SU-DHL-6 (cell line): Measurements from ENCODE around the gene PRKCSH.

Experiments
- H2AFZ ChIP-seq: fragments of 200-600 bp; sonication (generic); 2 replicates; pipeline ENCODE4 v1.6.1; 2014; ENCODE audit warnings: low read depth, mild to moderate bottlenecking, moderate library complexity, mixed read lengths, antibody characterized with exemption, low read length; ENCODE audit not compliant: severe bottlenecking
- H3F3A ChIP-seq: fragments of 200-600 bp; shearing (Covaris generic); 2 replicates; pipeline ENCODE4 v1.6.0; 2016; ENCODE audit warnings: antibody characterized with exemption, mild to moderate bottlenecking; ENCODE audit not compliant: insufficient read depth
- H3K27ac ChIP-seq: fragments of 200-600 bp; sonication (generic); 2 replicates; pipeline ENCODE4 v1.5.1; 2016; ENCODE audit warnings: low read depth, mild to moderate bottlenecking, low read length, moderate library complexity, mixed read lengths
- H3K27me3 ChIP-seq: fragments of 200-600 bp; sonication (generic), shearing (Covaris generic); 2 replicates; pipeline ENCODE4 v1.6.0; 2014; ENCODE audit warnings: mild to moderate bottlenecking, low read length
- H3K36me3 ChIP-seq: fragments of 200-600 bp; sonication (generic); 2 replicates; pipeline ENCODE4 v1.6.1; 2014; ENCODE audit warnings: mild to moderate bottlenecking, low read length, mixed read lengths
- H3K4me2 ChIP-seq: fragments of 300-600, 200-600 bp; shearing (Covaris generic), sonication (generic); 2 replicates; pipeline ENCODE4 v1.6.0; 2014; ENCODE audit warnings: low read length, low read depth, mild to moderate bottlenecking; ENCODE audit not compliant: poor library complexity, severe bottlenecking
- H3K4me3 ChIP-seq: fragments of 200-600 bp; sonication (generic); 2 replicates; pipeline ENCODE4 v1.5.1; 2014; ENCODE audit warnings: antibody characterized with exemption, low read length, mild to moderate bottlenecking, mixed read lengths; ENCODE audit not compliant: insufficient read depth, poor library complexity, severe bottlenecking
- H3K79me2 ChIP-seq: fragments of 200-600 bp; sonication (generic); 2 replicates; pipeline ENCODE4 v1.6.1; 2014; ENCODE audit warnings: mild to moderate bottlenecking, low read length, moderate library complexity; ENCODE audit not compliant: insufficient read depth
- H3K9ac ChIP-seq: fragments of 200-600 bp; sonication (generic); 2 replicates; pipeline ENCODE4 v1.7.0; 2014; ENCODE audit warnings: mild to moderate bottlenecking, low read length
- H3K9me2 ChIP-seq: fragments of 200-600 bp; sonication (generic); replicated peaks from 2 replicates; pipeline ENCODE4 v1.6.1; 2014; ENCODE audit warnings: low read length; ENCODE audit not compliant: insufficient read depth
- H3K9me3 ChIP-seq: fragments of 200-600 bp; sonication (generic); 2 replicates; pipeline ENCODE4 v1.6.1; 2014; ENCODE audit warnings: low read length, mixed read lengths; ENCODE audit not compliant: insufficient read depth
- H4K20me1 ChIP-seq: fragments of 200-600 bp; sonication (generic); 2 replicates; pipeline ENCODE4 v1.6.1; 2014; ENCODE audit warnings: low read depth, mild to moderate bottlenecking, antibody characterized with exemption, low read length, moderate library complexity, mixed read lengths
- EZH2phosphoT487 ChIP-seq: fragments of 200-600 bp; sonication (generic), shearing (Covaris generic); conservative IDR thresholded peaks from 2 replicates; pipeline ENCODE4 v1.6.1; 2018; ENCODE audit warnings: mild to moderate bottlenecking, antibody characterized with exemption, low read length, moderate library complexity, mixed read lengths
- TF ChIP-seq, protein P1 (sequence below): fragments of 200-600 bp; sonication (generic); IDR thresholded peaks from one replicate; pipeline ENCODE4 v1.5.1; 2017; ENCODE audit warnings: antibody characterized with exemption, mild to moderate bottlenecking, low read length, moderate library complexity; ENCODE audit not compliant: insufficient read depth, poor library complexity, severe bottlenecking

The PRKCSH gene

DNA sequence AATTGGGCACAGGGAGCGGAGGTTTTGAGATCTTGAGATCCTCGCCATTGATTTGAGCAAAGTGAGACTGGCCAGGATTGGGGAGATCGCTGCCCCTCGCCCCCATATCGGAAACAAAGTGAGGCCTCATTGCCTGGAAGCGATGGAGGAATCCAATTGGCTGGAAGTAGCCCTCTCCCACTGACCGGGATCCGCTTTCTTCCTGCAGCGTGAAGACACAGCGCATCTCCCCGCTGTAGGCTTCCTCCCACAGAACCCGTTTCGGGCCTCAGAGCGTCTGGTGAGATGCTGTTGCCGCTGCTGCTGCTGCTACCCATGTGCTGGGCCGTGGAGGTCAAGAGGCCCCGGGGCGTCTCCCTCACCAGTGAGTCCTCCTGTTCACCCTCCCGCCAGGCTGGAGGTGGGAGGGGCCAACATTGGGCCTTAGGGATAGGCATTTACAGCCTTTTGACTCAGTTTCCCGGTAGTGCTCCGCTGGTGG is 438 bp downstream of the PRKCSH start:
- Histone ChIP-seq H3K9ac (peak overlapping the region; percentile 80), H3K4me2 (peak overlapping the region; percentile 71), H3K9me2 (no peaks in the 10 kb centered on the region), H4K20me1 (no peaks in the 10 kb centered on the region), H3K27ac (peak overlapping the region; percentile 39), H3K79me2 (peaks cover 11% of the 10 kb centered on the region), H3K4me3 (peak overlapping the region; percentile 83), H3K36me3 (no peaks in the 10 kb centered on the region), H2AFZ (peak overlapping the region; percentile 50), H3F3A (no peaks in the 10 kb centered on the region), H3K27me3 (no peaks in the 10 kb centered on the region), H3K9me3 (no peaks in the 10 kb centered on the region)
- no peak for TF ChIP-seq EZH2phosphoT487
- TF ChIP-seq, protein P1, sequence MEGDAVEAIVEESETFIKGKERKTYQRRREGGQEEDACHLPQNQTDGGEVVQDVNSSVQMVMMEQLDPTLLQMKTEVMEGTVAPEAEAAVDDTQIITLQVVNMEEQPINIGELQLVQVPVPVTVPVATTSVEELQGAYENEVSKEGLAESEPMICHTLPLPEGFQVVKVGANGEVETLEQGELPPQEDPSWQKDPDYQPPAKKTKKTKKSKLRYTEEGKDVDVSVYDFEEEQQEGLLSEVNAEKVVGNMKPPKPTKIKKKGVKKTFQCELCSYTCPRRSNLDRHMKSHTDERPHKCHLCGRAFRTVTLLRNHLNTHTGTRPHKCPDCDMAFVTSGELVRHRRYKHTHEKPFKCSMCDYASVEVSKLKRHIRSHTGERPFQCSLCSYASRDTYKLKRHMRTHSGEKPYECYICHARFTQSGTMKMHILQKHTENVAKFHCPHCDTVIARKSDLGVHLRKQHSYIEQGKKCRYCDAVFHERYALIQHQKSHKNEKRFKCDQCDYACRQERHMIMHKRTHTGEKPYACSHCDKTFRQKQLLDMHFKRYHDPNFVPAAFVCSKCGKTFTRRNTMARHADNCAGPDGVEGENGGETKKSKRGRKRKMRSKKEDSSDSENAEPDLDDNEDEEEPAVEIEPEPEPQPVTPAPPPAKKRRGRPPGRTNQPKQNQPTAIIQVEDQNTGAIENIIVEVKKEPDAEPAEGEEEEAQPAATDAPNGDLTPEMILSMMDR, result no peak

DNA sequence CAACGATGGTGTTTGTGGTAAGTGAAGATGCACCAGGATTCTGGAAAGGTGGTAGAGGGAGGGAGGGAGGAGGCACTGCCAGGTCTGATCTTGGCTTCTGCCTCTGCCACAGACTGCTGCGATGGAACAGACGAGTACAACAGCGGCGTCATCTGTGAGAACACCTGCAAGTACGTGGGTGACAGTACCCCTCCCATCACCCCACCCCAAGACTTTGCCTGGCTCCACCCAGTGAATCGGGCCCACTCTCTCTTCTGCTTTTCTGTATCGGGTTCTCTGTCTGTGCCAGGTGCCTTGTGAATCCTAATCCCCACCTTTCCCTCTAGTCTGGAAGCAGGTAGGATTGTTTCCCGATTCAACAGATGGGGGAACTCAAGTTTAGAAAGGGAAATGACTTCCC is 2.5 kb downstream of the PRKCSH start:
- Histone ChIP-seq H3K4me3 (no peak overlapping the region), H3K9ac (peak overlapping the region; percentile 11; the same call in 1 of the 2 replicates), H3K79me2 (peaks cover 11% of the 10 kb centered on the region), H3K9me2 (no peaks in the 10 kb centered on the region), H2AFZ (no peak overlapping the region), H3K27ac (no peak overlapping the region), H3F3A (no peaks in the 10 kb centered on the region), H3K9me3 (no peaks in the 10 kb centered on the region), H3K36me3 (no peaks in the 10 kb centered on the region), H3K27me3 (no peaks in the 10 kb centered on the region), H4K20me1 (no peaks in the 10 kb centered on the region), H3K4me2 (no peak overlapping the region)
- no peak for TF ChIP-seq EZH2phosphoT487
- TF ChIP-seq, protein P1, result no peak

DNA sequence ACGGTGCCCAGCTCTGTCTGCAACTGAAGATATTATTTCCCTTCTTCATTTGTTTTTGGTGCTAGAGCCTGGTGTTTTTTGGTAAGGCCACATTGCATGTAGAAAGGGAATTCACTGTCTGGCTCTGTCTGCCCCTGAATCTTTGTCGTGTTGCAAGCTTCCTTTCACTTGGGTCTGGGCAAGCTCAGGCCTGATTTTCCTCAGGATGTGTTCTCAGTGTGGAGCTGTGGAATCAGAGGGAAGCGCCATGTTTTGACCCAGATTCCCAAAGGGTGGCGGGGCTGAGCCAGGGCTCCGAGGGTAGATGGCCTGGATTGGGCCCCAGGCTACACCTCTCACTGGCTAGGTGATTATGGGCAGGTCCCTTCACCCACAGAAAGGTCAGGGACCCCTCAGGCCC is 8.6 kb downstream of the PRKCSH start:
- no peaks in the 10 kb centered on the region for H3K36me3 ChIP-seq

More for the DNA sequence above, 8.6 kb downstream of the PRKCSH start:
- Histone ChIP-seq H3K9me2 (no peaks in the 10 kb centered on the region), H2AFZ (no peak overlapping the region), H3K9ac (no peak overlapping the region), H4K20me1 (no peaks in the 10 kb centered on the region), H3K79me2 (no peaks in the 10 kb centered on the region), H3K4me3 (no peak overlapping the region), H3K27me3 (no peaks in the 10 kb centered on the region), H3K27ac (no peak overlapping the region), H3K9me3 (no peaks in the 10 kb centered on the region), H3F3A (no peaks in the 10 kb centered on the region), H3K4me2 (no peak overlapping the region)
- TF ChIP-seq, protein P1, result no peak
- no peak for TF ChIP-seq EZH2phosphoT487
